ENCODE measurements around the gene SLC1A7. TPM values are rescaled to one million over a fixed set of nuclear protein-coding genes. Genes with fewer than 3 reads are reported as not detected.

Gene SLC1A7
- total RNA-seq: not detected in 2 replicates

DNA sequence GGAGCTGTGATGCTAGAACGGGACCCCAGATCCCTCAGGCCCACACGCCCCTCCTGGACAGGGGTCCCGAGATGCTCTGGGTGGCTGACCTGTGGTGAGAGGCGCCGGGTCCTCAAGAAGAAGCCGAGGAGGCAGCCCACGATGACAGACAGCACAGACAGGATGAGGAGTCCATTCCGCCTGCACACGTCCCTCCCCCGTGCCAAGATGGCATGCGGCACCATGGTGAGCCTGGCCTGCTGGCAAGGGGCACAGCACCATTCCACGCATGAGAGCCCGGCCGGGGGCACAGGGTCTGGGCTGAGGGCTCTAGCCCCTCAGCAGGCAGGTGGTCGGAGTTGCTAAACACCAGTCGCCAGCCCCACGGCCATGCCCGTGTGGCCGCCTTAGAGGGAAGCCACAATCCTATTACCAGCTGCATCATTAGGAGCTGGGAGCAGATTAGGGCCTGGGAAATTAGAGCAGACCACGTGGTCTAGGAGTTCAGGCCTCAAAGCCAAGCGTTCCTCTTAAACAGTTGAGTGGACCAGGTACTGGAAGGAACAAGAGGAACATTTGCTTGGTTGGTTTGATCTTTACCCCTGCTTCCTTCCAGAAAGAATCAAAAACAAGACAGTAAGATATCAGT is at the start of gene SLC1A7:
TSS of gene SLC1A7 (minus strand) at position 413 of the 628 bp plus-strand sequence. CDS start at position 224, 189 bp downstream.

DNA sequence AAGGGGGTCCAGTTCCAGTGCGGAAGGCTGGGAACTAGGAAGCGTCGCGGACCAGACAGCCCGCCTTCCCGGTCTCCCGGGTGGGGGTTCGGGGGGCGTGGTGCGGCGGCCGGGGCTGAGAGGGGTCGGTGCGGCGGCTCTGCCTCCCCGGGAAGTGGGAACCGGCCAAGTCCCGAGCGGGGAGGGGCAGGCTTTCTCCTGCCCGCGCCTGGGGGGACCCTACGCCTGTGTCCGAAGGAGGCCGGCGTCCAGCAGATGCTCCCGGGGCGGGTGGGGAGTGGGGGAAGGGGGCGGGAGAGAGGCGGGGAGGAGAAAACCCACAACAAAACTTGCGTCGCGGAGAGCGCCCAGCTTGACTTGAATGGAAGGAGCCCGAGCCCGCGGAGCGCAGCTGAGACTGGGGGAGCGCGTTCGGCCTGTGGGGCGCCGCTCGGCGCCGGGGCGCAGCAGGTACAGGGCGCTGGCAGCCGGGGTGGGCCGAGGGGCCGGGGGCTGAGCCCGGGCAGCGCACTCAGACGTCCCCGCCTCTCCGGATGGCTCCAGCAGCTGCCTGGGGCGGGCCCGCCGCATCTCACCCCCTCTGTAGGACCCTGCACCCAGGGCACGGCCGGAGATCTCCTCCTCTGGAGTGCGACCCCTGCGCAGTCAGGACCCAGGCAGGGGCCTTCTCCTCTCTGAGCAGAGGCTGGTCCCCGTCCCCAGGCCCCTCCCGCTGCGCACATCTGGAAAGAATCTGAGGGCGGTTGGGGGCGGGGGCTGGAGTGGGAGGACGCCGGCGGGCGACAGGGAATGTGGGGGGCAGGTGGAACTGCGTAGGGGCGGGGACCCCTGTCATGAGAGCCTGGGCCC is 80.4 kb downstream of the SLC1A7 start, which contains the start of gene PODN:
TSS of gene PODN (plus strand) at position 355 of the 849 bp plus-strand sequence. CDS start 7,643 bp downstream, outside the sequence.

Small RNA genes within 50 kb of the gene (small RNA-seq; reads per million reads assigned to genes)
- gene HIGD1AP11: not detected

Other genes with a start within 250 kb of the SLC1A7 start
- 11.4 and 22.8 TPM in 2 replicates for gene ECHDC2, start 220.9 kb downstream of the SLC1A7 start, total RNA-seq
- 149 and 165 TPM in 2 replicates for gene SCP2, start 215.4 kb downstream of the SLC1A7 start, total RNA-seq
- gene PODN, start 80.4 kb downstream of the SLC1A7 start, total RNA-seq: 0.27 and 0.29 TPM in 2 replicates
- 12.6 and 14.9 TPM in 2 replicates for gene CPT2, start 54.2 kb upstream of the SLC1A7 start, total RNA-seq
- gene CZIB, start 78.0 kb upstream of the SLC1A7 start, total RNA-seq: 36.3 and 40.7 TPM in 2 replicates
- 45.5 and 50.3 TPM in 2 replicates for gene MAGOH, start 95.9 kb upstream of the SLC1A7 start, total RNA-seq
- 64.2 and 72.9 TPM in 2 replicates for gene LRP8, start 185.4 kb upstream of the SLC1A7 start, total RNA-seq